Astrocyte of the hippocampus (primary cell): Measurements from ENCODE around the gene GOT2.
"Not testable (repeated sequence)": the region's sequence is repeated elsewhere in the genome, so short reads cannot be mapped to it uniquely, and the experiment has no call there.

Experiments used
- DNase-seq: peaks from one replicate; pipeline ENCODE4 v3.0.0; 2011; ENCODE audit warnings: low read depth, low spot score

Gene GOT2

DNA sequence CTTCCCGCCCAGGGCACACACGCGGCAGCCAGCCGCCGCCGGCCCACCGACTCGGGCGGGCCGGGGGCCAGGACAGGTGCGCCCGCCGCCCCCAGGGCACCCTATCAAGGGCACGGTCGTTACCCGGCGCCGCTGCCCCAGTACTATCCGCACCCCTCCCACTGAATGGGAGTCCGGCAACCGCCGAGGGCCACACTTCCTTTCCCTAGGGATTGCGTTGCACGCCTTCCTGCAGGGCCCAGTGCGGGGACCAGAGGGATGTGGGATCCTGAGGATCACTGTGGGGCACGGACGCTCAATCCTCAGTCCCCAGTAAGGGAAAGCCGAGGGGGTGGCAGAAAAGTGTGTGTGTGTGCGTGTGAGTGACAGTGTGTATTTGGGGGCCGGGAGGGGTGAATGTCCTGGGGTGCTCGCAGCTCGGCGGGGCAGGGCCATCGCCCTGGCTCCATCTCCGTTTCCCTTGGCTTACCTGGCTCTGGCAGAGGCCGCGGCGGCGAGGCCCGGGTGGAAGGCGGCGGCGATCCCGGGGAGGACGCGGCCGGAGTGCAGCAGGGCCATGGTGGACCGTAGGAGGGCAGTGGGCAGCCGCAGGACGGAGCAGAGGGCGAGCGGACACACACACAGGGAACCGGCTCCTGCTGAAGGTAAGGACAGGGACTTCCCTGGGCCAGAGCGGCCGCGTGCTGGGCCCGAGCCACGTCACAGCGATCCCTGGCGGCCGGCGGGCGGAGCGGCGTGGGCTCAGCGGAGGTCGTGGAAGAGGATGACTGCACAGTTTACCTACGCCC lies at the start of gene GOT2:
GOT2 (minus strand) TSS at position 646 of the 788 bp plus-strand sequence; CDS start at position 558, 88 bp downstream.
- peak; percentile 95 for DNase-seq

DNA sequence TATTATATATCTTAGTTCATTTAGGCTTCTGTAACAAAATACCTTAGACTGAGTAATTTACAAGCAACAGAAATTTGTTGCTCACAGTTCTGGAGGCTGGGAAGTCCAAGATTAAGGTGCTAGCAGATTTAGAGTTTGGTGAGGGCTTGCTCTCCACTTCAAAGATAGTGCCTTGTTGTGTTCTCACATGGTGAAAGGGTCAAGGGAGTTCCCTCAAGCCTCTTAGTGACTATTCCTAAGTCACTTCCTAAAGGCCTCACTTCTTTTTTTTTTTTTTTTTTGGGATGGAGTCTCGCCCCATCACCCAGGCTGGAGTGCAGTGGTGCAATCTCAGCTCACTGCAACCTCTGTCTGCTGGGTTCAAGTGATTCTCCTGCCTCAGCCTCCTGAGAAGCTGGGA lies 45.2 kb upstream of the GOT2 start:
- DNase-seq, result not testable (repeated sequence)

DNA sequence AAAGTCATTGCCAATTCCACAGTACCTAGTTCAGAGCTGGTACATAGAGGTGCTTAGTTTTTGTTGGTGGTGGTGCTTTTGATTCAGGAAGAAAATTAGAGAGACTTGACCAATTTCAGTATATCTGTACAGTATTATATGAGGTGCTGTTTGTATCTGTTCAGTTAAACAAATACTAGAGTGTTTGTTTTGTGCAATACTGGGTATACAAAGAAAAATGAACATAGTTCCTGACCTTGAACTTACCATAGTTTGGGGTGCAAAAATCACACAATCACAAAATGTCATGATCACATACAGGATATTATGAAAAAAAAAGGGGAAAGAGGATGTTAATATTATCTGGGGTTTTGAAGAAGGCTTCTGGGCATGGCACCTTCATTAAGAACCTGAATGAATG lies 39.8 kb upstream of the GOT2 start:
- DNase-seq, result no peak

DNA sequence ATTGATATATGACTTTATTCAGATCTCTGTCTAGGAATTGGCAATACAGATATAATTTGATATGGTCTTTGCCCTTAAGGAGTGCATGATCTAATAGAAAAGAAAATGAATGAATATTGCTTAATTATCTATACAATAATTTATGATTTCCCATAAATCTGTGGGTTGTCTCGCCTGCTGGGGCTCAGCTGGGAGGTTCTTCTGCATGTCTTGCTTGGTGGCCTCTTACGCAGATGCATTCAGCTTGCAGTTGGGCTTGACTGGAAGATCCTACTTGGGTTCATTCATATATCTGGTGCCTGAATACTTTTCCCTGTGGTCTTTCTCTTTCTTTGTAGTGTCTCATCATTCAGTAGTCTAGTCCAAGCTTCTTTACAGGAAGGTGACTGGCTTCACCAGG lies 34.0 kb upstream of the GOT2 start:
- DNase-seq, result no peak

DNA sequence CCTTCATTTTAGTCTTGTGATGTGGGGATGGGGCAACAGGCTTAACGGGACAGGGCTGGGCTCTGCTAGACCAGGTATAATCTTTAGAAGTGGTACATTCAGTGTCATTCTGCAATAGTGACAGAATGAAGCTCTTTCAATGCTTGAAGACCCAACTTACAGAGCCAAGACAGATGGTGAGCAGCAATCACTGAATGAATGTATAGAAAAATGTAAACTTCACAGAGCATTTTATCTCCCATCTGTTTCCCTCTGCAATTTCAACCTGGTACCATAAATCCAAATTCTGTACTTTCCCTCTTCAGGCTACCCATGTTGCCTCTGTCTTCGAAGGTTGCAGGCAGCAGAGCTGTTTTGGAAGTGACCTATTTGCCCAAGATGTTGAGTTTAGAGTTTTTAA lies 33.5 kb upstream of the GOT2 start:
- no peak for DNase-seq

DNA sequence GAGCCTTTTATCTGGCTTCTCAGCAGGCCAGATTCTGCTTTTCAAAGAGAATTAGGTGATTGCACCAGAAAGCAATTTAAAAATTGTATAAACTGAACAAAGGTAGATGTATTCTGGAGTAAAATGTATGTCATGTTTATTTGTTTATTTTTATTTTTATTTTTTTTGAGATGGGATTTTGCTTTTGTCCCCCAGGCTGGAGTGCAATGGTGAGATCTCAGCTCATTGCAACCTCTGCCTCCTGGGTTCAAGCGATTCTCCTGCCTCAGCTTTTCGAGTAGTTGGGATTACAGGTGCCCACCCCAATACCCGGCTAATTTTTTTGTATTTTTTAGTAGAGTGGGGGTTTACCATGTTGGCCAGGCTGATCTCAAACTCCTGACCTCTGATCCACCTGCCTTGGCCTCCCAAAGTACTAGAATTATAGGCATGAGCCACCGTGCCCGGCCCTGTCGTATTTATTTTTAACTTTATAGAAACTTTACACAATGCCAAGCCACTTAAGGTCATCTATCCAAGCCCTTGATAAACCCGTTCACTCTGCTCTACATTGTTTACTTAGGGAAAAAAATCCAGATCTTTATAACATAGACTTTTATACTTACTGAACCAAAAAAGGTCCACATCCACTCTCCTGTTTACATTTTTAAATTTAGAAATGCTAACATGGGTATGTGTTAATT lies 22.7 kb upstream of the GOT2 start:
- DNase-seq, result no peak

DNA sequence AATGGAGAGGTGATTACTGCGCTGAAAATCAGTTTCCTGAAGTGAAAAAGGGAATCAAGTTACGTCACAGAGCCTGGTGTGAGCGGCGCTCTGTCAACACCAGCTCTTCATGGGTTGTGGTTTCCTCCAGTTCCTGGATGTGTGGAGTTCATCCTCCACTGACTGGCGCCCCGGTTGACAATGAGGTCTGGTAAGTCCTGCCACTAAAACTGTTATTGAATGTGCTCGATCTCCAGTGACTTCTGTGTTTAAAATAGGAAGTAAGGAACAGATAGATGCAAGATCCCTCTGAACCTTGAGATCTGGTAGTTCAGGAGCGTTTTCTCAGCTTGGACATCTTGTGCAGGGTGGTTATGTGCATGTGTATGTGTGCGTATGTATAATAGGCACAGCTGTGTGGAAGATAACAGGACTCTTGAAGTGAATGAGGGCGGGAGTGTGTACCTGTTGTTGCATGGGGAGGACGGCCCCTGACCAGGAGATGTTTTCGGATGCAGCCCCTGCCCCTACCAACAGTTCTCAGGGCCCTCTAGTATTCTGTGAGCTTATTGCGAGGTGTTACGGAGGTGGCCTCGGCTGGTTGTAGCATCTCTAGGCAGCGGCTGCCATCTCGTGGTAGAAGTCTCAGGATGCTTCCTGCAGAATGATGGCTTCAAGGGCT lies 22.0 kb upstream of the GOT2 start:
- peak; percentile 85 for DNase-seq

DNA sequence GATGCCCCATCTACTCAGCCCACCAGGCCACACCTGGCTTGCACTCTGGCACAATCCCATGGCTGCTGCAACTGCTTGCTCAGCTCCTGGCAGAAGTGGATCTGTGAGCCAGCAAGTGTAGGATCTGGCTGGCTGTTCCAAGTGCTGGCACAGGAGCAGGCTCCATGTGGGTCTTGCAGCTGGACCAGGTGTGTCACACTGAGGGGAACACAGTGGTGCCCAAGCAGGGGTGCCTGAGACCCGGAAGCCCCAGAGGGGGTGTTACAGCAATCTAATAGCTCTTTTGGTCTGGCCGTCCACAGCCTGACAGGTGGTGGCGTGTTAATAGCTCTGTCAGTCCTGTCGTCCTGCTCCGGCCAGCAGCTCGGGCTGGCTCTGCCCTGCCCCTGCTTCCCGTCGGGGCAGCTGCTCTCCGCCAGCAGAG lies 19.6 kb upstream of the GOT2 start:
- no peak for DNase-seq

DNA sequence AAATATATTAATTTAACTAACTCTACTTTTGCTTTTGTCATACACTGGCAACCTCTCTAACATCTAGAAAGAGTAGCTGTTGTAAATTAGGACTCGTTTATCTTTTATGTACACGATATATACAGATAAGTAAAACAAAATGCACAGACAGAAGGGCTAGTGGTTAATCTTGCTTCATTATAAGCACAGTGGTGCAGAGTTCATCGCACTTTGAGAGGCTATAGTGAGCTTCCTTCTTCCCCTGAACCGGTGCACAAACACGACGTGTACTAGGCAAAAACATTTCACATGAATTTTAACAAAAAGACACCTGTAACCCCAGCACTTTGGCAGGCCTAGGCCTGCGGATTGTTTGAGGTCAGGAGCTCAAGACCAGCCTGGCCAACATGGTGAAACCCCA lies 10.4 kb upstream of the GOT2 start:
- no peak for DNase-seq

DNA sequence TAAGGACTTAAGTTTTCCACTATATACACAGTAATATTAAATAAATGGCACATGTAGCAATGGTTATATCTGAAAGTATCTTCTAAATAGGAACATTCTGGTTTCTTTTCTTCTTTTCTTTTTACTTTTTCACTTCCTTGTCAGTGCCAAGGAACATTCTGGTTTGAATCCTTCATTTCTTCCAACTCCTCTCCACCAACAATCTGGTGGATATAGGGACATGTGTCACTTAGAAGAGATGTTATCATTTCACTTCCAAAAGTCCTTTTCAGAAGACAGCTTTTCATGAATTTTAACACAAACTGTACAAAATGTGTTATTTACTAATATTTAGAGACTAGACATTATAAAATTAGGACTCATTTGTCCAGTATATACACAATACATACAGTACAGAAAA lies 7.9 kb upstream of the GOT2 start:
- no peak for DNase-seq

DNA sequence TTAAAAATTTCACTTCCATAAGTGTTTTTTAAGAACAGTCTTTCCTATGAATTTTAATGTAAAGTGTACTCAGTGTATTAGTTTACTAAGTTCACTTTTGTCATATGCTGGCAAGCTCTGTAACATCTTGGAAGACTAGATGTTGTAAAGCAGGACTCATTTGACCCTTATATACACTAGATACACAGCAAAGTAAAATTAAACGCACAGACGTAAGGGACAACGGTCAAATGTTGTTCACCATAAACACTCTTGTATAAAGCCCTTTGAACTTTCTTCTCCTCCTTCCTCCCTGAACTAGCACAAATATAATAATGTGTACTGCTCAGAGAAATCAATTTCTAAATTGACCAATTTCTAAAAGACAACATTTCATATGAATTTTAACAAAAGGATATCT lies 7.0 kb upstream of the GOT2 start:
- DNase-seq, result no peak

DNA sequence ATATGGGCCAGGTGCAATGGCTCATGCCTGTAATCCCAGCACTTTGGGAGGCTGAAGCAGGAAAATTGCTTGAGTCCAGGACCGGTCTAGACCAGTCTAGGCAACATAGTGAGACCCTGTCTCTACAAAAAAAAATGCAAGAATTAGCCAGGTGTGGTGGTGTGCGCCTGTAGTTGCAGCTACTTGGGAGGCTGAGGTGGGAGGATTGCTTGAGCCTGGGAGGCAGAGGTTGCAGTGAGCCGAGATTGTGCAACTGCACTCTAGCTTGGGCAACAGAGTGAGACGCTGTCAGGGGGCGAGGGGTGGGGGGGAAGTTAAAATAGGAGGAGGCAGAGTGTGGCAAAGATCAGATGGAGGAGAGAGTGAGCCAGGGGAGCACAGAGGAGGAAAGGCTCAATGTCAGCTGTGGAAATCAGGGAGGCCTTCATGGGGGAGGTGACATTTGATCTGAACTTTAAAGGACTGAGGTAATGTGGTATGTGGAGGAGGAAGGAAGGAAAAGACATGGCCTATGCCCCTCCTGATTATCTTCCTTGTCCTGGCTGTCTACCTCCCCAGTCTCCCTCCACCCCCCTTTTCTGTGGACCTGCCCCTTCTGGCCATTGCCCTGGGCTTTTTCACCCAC lies 4.7 kb upstream of the GOT2 start:
- no peak for DNase-seq

DNA sequence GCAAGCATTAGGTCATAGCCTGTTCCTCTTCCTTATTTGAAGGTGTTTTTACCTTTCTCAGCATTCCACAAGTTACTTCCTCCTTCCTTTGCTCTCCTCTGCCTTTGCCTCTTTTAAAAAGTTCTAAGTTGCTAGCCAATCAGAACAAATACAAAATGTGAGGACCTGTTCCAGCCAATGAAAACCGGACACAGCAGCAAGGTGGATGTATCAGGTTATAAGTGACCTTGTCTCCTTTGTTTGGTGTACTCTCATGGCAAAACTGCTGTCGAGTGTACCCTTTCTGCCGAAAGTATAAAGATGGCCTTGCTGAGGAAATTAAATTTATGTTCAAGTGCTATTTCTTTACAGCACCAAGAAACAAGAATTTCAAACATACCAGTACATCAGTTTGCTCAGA lies 2.2 kb upstream of the GOT2 start:
- DNase-seq, result not testable (repeated sequence)

DNA sequence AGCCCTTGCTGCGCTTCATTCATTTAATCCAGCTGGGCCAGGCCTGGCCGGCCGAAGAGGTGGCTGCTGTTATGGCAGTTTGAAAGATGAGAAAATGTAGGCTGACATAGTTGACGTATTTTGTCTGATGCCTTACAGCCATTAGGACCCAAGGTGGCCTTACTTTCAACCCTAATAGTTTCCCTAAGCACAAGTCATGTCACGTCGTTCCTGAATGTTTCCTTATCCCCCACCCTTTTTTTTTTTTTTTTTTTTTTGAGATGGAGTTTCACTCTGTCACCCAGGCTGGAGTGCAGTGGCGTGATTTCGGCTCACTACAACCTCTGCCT lies 307 bp upstream of the GOT2 start:
- DNase-seq, result no peak

DNA sequence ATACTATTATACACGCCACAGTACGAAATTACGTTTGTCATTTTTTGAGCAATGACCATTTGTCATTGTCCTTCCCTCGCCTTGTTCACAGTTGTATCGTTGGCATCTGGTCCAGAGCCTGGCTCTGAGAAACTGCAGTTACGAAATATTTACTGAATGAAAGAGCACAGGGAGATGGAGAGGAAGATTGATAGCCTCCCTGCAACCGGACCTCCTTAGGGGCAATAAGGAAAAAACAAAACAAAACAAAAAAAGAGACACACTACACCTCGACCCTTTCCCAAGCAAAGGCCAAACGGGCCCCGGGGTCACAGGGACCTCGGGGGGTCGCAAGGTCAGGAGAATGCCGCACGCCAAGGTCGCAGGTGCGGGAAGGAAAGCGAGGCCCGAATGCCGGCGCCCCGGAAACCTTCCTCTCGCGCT lies 857 bp downstream of the GOT2 start:
- peak; percentile 24 for DNase-seq

DNA sequence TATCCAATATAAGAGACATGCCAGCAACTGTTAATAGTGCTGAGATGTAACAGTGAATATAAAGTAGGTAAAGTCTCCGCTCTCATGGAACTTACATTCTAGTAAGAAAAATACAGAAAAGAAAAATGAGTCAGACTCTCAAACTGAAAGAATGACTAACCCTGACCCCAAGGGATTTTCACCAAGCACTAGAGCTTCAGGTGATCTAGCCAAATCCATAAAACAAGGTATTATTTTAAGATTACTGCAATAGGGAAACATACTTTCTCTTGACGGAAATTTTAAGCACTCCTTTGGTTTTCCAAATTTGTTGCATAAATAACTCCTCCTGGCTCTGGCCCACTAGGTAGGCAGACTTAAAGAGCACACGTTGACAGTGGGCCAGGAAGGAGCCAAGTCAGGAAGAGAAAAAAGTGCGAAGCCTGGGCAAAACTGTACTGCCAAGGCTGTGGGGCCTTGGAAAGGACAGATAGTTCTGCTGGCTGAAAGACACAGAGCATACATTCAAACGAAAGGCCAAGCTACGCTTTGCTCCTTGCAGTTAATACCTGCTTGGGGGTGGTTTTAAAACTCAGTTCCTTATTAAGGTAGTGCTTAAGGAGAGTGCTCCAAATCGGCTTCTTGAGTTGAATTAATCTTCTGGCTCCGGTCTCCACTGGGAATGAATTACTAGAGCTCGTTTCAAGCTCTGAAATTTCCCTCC lies 1.4 kb downstream of the GOT2 start:
- DNase-seq, result peak; percentile 53

DNA sequence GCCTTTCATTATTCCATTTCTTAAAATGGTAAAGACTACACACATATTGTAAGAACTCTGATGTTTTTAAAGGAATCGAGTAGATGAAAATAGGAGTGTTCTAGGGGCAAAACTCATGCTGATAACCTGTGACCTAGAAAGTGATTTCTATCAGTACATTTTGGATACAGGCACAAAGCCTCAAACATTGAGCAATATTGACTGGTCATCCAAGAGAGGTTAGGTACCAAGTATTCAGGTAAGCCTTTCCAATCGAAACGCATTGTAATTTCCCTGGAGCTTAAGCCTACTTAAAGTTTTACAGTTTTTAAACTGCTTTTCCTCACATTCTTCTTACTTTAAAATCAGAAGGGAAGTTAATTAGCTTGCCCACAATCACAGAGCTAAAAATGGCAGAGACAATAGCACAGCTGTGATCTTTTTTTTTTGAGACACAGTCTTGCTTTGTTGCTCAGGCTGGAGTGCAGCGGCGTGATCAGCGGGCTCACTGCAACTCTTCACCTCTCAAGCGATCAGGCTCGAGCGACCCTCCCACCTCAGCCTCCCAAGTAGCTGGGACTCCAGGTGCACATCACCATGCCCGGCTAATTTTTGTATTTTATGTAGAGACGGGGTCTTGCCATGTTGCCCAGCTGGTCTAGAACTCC lies 3.3 kb downstream of the GOT2 start:
- DNase-seq, result no peak

DNA sequence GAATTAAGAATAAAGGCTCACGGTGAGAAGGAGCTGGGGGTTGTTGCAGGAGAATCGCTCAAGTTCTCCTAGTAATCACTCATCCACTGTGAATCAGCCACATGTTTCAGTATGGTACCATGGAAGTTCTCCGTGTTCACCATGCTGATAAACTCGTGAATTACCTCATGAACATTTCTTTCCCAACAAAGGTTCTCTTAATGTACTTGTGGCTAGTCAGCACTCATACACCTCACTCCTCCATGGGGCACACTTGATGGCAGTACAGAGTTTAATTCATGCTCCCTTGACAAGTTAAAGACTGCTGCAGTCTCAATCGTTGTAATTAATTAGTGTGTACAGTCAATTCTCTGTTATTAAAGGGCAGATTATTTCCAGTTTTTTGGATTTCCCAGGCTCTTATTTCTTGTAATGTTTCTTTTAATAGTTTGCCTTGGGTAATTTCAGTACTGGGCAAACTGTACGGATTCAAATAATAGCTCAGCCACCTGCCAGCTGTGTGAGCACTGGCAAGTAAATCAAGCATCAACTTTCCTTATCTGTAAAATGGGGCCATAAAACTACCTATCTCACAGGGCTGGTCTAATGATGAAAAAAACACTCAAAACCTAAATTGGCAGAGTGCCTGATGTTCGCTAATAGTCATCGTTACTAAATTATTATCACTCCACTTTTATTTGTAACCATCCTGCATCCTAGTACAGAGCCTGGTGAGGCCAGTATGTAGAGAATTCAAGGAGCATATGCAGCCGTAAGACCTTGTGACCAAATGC lies 6.1 kb downstream of the GOT2 start:
- DNase-seq, result no peak

DNA sequence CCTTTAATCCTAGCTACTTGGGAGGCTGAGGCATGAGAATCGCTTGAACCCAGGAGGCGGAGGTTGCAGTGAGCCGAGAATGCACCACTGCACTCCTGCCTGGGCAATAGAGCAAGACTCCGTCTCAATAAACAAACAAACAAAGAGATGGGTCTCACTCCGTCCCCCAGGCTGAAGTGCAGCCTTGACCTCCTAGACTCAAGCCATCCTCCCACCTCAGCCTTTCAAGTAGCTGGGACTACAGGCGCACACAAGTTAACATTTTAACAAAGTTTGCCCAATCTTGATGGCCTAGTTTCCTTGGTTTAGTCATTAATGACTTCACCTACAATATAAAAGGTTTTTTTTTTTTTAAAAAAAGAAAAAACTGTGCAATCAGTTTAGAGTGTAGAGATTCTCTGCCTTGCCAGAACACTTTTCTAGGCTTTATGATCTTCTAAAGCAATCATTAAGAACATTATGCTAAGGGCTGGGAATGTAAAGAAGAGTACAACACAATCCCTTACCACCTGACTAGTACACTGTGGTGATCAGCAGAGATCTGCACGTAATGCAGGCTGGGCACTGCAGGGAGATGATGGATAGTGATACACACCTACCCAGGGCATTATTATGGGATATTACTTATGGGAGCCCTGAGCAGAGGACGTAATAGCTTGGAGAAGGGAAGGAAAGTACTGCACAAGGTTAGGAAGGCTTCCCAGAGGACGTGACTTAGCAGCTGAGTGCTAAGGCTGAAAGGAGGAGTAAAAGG lies 6.9 kb downstream of the GOT2 start:
- no peak for DNase-seq

DNA sequence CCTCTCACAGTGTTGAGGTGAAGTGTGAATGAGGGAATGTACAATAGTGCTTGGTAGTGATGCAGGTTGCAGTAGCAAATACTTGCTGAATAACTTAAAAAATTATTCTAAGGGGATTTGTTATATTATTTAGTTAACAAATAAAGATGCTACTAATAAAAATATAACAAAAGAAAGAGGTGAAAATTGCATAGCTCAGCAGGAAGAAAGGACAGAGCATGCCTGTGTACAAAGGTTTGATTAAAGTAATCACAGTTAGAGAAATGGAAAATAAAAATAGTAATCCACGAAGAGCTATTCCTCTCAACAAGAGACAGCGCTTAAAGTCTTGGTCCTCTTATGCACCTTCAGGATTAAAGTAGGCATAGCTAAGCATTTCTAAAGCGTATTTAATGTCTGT lies 11.0 kb downstream of the GOT2 start:
- no peak for DNase-seq
